Endothelial cell of umbilical vein (primary cell): ENCODE results near the gene DGCR2. TPM values are rescaled to one million over a fixed set of nuclear protein-coding genes. Genes with fewer than 3 reads are reported as not detected.

Experiments used
- BruUV-seq: library from RNA; stranded (reverse); fragments of 400-500 nt; replicated peaks from 2 replicates; lab custom pipeline; 2021; lab: Mats Ljungman, UMichigan
- CTCF ChIA-PET: fragments of 300-600, 350-600 bp; sonication (Branson Sonifier 250); formaldehyde crosslinking; loops from one replicate; lab custom pipeline; 2021; ENCODE audit warnings: antibody characterized with exemption, inconsistent platforms; lab: Charles Lee
- POLR2A ChIA-PET: fragments of 300-600, 350-600 bp; sonication (Branson Sonifier 250); formaldehyde crosslinking; loops from one replicate; lab custom pipeline; 2021; ENCODE audit warnings: antibody characterized with exemption, inconsistent platforms; lab: Charles Lee
- DNase-seq: peaks from one replicate; pipeline ENCODE4 v3.0.0-alpha.2; 2011; ENCODE audit warnings: low read depth, low spot score
- FAIRE-seq: peaks from 2 replicates; lab custom pipeline; 2011; peaks lifted over from hg19 to GRCh38; lab: Jason Lieb, UNC
- H2AFZ ChIP-seq: 2 replicates; pipeline ENCODE4 v1.6.0; 2012; ENCODE audit warnings: low read depth, low read length, control low read depth, inconsistent platforms
- H3K27ac ChIP-seq: 2 replicates; pipeline ENCODE4 v1.5.1; 2011; ENCODE audit warnings: low read depth, mild to moderate bottlenecking, control low read depth, low read length, moderate library complexity; ENCODE audit not compliant: insufficient read depth
- H3K27me3 ChIP-seq, 2 experiments: 2 replicates each; pipeline versions ENCODE4 v1.6.0 to v1.6.1; 2011; ENCODE audit warnings: low read length in 2 of 2, mixed read lengths in 1 of 2; ENCODE audit not compliant: control insufficient read depth in 2 of 2, insufficient read depth in 2 of 2
- H3K36me3 ChIP-seq, 2 experiments: 2 replicates in 1 of 2; 3 replicates in 1 of 2; pipeline ENCODE4 v1.5.1; 2011; ENCODE audit warnings: low read length in 2 of 2, mild to moderate bottlenecking in 1 of 2, moderate library complexity in 1 of 2; ENCODE audit not compliant: control insufficient read depth in 2 of 2, insufficient read depth in 2 of 2; ENCODE audit errors: extremely low read depth in 1 of 2
- H3K4me1 ChIP-seq: 3 replicates; pipeline ENCODE4 v1.5.1; 2011; ENCODE audit warnings: mild to moderate bottlenecking, low read length; ENCODE audit not compliant: control insufficient read depth, insufficient read depth; ENCODE audit errors: extremely low read depth
- H3K4me2 ChIP-seq: 2 replicates; pipeline ENCODE4 v1.6.1; 2011; ENCODE audit warnings: low read length, control low read depth, mixed read lengths; ENCODE audit not compliant: insufficient read depth
- H3K4me3 ChIP-seq, 3 experiments: fragments of 200-600 bp in 1 of 3; sonication (generic), shearing (Covaris generic) in 1 of 3; replicated peaks in 1 of 3; 2 replicates each; pipeline ENCODE4 v1.5.1; 2011 to 2016; ENCODE audit warnings: control low read depth in 3 of 3, low read length in 3 of 3, mild to moderate bottlenecking in 2 of 3, inconsistent platforms in 1 of 3, low read depth in 1 of 3, moderate library complexity in 1 of 3; ENCODE audit not compliant: insufficient read depth in 1 of 3
- H3K79me2 ChIP-seq: 2 replicates; pipeline ENCODE4 v1.6.0; 2012; ENCODE audit warnings: low read length, inconsistent platforms; ENCODE audit not compliant: control insufficient read depth, insufficient read depth
- H3K9ac ChIP-seq: replicated peaks from 2 replicates; pipeline ENCODE3; 2011; ENCODE audit warnings: low read length, control low read depth; ENCODE audit not compliant: insufficient read depth; ENCODE audit errors: extremely low read depth
- H3K9me1 ChIP-seq: replicated peaks from 3 replicates; pipeline ENCODE4 v1.6.0; 2011; ENCODE audit warnings: mild to moderate bottlenecking, low read length; ENCODE audit not compliant: control insufficient read depth, insufficient read depth; ENCODE audit errors: extremely low read depth
- H3K9me3 ChIP-seq: replicated peaks from 2 replicates; pipeline ENCODE4 v1.5.1; 2012; ENCODE audit warnings: low read length, inconsistent platforms; ENCODE audit not compliant: control insufficient read depth, insufficient read depth
- H4K20me1 ChIP-seq: replicated peaks from 2 replicates; pipeline ENCODE3; 2011; ENCODE audit warnings: mild to moderate bottlenecking, low read length; ENCODE audit not compliant: control insufficient read depth, insufficient read depth; ENCODE audit errors: extremely low read depth
- EZH2 ChIP-seq: IDR thresholded peaks from 2 replicates; pipeline ENCODE4 v1.6.1; 2012; ENCODE audit warnings: borderline replicate concordance, low read depth, mild to moderate bottlenecking, moderate library complexity, low read length, inconsistent platforms; ENCODE audit not compliant: severe bottlenecking
- FOS ChIP-seq: IDR thresholded peaks from 2 replicates; pipeline ENCODE4 v1.6.1; 2011; ENCODE audit warnings: mild to moderate bottlenecking, low read length, moderate library complexity, borderline replicate concordance; ENCODE audit not compliant: insufficient read depth
- GATA2 ChIP-seq: IDR thresholded peaks from 2 replicates; pipeline ENCODE4 v1.7.0; 2011; ENCODE audit warnings: low read depth, mild to moderate bottlenecking, moderate library complexity, mixed read lengths, low read length; ENCODE audit not compliant: insufficient read length, insufficient read depth
- JUN ChIP-seq: IDR thresholded peaks from 2 replicates; pipeline ENCODE4 v1.6.1; 2011; ENCODE audit warnings: borderline replicate concordance, low read depth; ENCODE audit not compliant: insufficient read length, insufficient read depth
- MYC ChIP-seq: IDR thresholded peaks from one replicate; pipeline ENCODE4 v1.6.1; 2011; ENCODE audit warnings: mild to moderate bottlenecking, low read depth, low read length
- POLR2A ChIP-seq: IDR thresholded peaks from 2 replicates; pipeline ENCODE4 v1.6.1; 2012; ENCODE audit warnings: low read depth, mild to moderate bottlenecking, control low read depth, low read length
- POLR2AphosphoS5 ChIP-seq: IDR thresholded peaks from 2 replicates; pipeline ENCODE4 v1.6.1; 2012; ENCODE audit warnings: low read depth, mild to moderate bottlenecking, control low read depth, low read length, moderate library complexity; ENCODE audit not compliant: insufficient read depth
- dilution Hi-C: fragments of 300-500 bp; cut with MboI; formaldehyde crosslinking; loops from one replicate; pipeline ENCODE4 v1.15.0; 2019; ENCODE audit warnings: low sequenced_read_pairs; ENCODE audit not compliant: extremely low pct_ligation_motif_present
- intact Hi-C: fragments of 100-400 bp; cut with micrococcal nuclease; formaldehyde crosslinking; loops from one replicate; pipeline ENCODE4 v1.10.0; 2022
- polyA plus RNA-seq, 4 experiments: library from polyadenylated mRNA; depleted of rRNA in 3 of 4; stranded (reverse) in 3 of 4; unstranded in 1 of 4; fragments of >200 nt; gene quantifications; 2 replicates each; pipeline versions ENCODE4 v1.2.1 to v1.2.3, GENCODE V29; 2011 to 2012; ENCODE audit warnings: missing spikeins in 1 of 4
- total RNA-seq: library from RNA; stranded (reverse); gene quantifications from 2 replicates; pipeline ENCODE4 v1.2.3, GENCODE V29; 2021
- TF ChIP-seq, protein P1 (sequence below), 2 donors: IDR thresholded peaks; 1 replicate in 1 of 2; 2 replicates in 1 of 2; pipeline ENCODE4 v1.5.1; 2011; ENCODE audit warnings: low read length in 2 of 2, mild to moderate bottlenecking in 2 of 2, moderate library complexity in 2 of 2, control low read depth in 1 of 2, inconsistent platforms in 1 of 2, low read depth in 1 of 2; ENCODE audit not compliant: insufficient read depth in 1 of 2; ENCODE audit errors: extremely low read depth in 1 of 2
- TF ChIP-seq, protein P2 (sequence below): IDR thresholded peaks from 2 replicates; pipeline ENCODE4 v1.6.1; 2011; ENCODE audit not compliant: insufficient read depth, insufficient read length

The DGCR2 gene
- total and polyA plus RNA-seq, 2 donors (not counting 3 experiments of a cell fraction or from before 2014, with no cell fraction given) = 44.8 to 51.2 TPM

DNA sequence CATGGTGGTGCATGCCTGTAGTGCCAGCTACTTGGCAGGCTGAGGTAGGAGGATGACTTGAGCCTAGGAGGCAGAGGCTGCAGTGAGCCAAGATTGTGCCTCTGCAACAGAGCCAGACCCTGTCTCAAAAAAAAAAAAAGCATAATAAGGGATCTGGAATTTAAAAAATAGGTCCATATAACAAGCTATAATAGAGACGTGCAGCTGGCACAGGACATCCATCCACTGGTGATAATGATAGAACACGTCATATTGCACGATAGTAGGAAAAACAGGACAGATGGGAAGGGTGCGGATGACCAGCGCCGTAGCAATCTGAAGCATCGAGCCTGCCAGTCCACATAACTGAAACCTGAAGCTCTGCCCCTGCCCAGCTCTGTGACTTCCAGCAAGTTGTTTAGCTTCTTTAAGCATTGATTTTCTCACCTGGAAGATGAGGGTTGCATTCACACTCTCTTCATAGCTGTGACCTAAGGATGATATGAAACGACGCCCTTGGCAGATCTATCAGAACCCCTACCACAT lies 125.8 kb downstream of the DGCR2 start:
- Histone ChIP-seq H3K79me2 (no peaks in the 10 kb centered on the region), H3K4me1 (no peaks in the 10 kb centered on the region), H3K4me2 (no peak overlapping the region), H4K20me1 (no peaks in the 10 kb centered on the region), H3K9ac (no peak overlapping the region), H3K27ac (no peak overlapping the region), H3K36me3 (no peaks in the 10 kb centered on the region), H2AFZ (no peak overlapping the region), H3K9me3 (no peaks in the 10 kb centered on the region), H3K27me3 (peaks cover 0 to 1% of the 10 kb centered on the region in 2 experiments), H3K4me3 (no peak overlapping the region), H3K9me1 (no peaks in the 10 kb centered on the region)
- ChIA-PET CTCF (no interaction called here), POLR2A (no interaction called here)
- TF ChIP-seq POLR2AphosphoS5 (no peak), GATA2 (no peak), FOS (no peak), POLR2A (no peak), MYC (no peak), JUN (no peak), EZH2 (no peak)
- TF ChIP-seq, protein P1, sequence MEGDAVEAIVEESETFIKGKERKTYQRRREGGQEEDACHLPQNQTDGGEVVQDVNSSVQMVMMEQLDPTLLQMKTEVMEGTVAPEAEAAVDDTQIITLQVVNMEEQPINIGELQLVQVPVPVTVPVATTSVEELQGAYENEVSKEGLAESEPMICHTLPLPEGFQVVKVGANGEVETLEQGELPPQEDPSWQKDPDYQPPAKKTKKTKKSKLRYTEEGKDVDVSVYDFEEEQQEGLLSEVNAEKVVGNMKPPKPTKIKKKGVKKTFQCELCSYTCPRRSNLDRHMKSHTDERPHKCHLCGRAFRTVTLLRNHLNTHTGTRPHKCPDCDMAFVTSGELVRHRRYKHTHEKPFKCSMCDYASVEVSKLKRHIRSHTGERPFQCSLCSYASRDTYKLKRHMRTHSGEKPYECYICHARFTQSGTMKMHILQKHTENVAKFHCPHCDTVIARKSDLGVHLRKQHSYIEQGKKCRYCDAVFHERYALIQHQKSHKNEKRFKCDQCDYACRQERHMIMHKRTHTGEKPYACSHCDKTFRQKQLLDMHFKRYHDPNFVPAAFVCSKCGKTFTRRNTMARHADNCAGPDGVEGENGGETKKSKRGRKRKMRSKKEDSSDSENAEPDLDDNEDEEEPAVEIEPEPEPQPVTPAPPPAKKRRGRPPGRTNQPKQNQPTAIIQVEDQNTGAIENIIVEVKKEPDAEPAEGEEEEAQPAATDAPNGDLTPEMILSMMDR (IDR thresholded peaks at IDR 0.05; ENCODE audit: extremely low read depth in 1 of 2, insufficient read depth in 1 of 2, low read depth in 1 of 2, low read length in 2 of 2) = no peak
- TF ChIP-seq, protein P2, sequence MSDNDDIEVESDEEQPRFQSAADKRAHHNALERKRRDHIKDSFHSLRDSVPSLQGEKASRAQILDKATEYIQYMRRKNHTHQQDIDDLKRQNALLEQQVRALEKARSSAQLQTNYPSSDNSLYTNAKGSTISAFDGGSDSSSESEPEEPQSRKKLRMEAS = no peak
- dilution Hi-C loops (no loop called here), intact Hi-C loops (no loop called here)
- BruUV-seq = no TSS peak
- DNase-seq (no peak), FAIRE-seq (no peak)
